ENCODE data around the gene TPH1. TPM values are rescaled to one million over a fixed set of nuclear protein-coding genes. Genes with fewer than 3 reads are reported as not detected.

TPH1 gene
- polyA plus RNA-seq, 1 donor from 2014 or later: 1.2 TPM

- TF ChIP-seq RAD21 (conservative IDR thresholded peaks at IDR 0.05) (no peak), EP300 (conservative IDR thresholded peaks at IDR 0.05; ENCODE audit: poor library complexity, severe bottlenecking) (no peak), MXI1 (conservative IDR thresholded peaks at IDR 0.05; ENCODE audit: poor library complexity, severe bottlenecking) (no peak), SMC3 (conservative IDR thresholded peaks at IDR 0.05; ENCODE audit: poor library complexity) (no peak), TAF1 (IDR thresholded peaks at IDR 0.05; ENCODE audit: low read depth) (no peak)
- Histone ChIP-seq H3K27ac (ENCODE audit: low read length) (no peak overlapping the region), H3K79me2 (replicated peaks; ENCODE audit: insufficient read depth, low read length) (no peaks in the 10 kb centered on the region), H3K4me2 (ENCODE audit: low read length) (no peak overlapping the region), H3K9me2 (ENCODE audit: insufficient read depth, low read length) (no peaks in the 10 kb centered on the region), H4K20me1 (ENCODE audit: insufficient read depth) (no peaks in the 10 kb centered on the region), H3K9me3 (ENCODE audit: low read length) (no peaks in the 10 kb centered on the region), H3F3A (ENCODE audit: insufficient read depth, low read length, poor library complexity, severe bottlenecking) (no peaks in the 10 kb centered on the region), H3K36me3 (ENCODE audit: insufficient read depth, low read length) (no peaks in the 10 kb centered on the region), H3K4me3 (ENCODE audit: low read length) (no peak overlapping the region), H2AFZ (ENCODE audit: low read depth, low read length) (no peak overlapping the region), H3K9ac (ENCODE audit: low read length) (no peak overlapping the region), H3K27me3 (ENCODE audit: insufficient read depth, low read depth, low read length) (no peaks in the 10 kb centered on the region)
Measured at GRCh38 chr11:18064450-18065054, 18.5 kb upstream of the TPH1 start.

DNA sequence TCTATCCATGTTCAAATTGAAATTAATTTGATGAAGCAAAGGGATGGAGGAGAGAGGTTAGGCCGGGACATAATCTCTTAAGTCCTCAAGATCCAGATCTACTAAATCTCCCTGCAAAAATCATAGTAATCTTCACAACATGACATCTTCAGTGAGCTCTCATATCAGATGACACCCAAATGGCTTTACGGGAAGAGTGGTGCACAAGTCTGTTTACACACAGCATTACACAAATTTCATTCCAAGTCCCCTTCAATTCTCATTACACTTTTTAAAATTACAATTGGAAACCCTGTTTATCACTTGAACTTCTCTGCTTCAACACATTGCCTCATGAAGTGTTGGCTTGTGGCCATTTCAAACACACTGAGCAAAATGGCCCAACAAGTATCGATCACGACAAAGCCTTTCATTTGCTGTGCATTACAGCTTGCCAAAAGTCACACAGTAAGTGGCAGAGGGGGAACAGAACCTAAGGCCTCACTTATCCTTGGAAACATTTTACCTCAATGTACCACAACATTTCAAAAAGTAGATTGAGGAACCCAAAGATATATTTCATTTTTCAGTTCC is 17.9 kb upstream of the TPH1 start:
- no peaks in the 10 kb centered on the region for H4K20me1 ChIP-seq (ENCODE audit: insufficient read depth)
- no peaks in the 10 kb centered on the region for H3K36me3 ChIP-seq (ENCODE audit: insufficient read depth, low read length)
- no peak overlapping the region for H3K9ac ChIP-seq (ENCODE audit: low read length)
- no peak overlapping the region for H3K4me2 ChIP-seq (ENCODE audit: low read length)
- no peaks in the 10 kb centered on the region for H3K9me3 ChIP-seq (ENCODE audit: low read length)
- H3K27me3 ChIP-seq (ENCODE audit: insufficient read depth, low read depth, low read length): no peaks in the 10 kb centered on the region
- H3K79me2 ChIP-seq (replicated peaks; ENCODE audit: insufficient read depth, low read length): no peaks in the 10 kb centered on the region
- no peak for TF ChIP-seq TAF1 (IDR thresholded peaks at IDR 0.05; ENCODE audit: low read depth)
- no peak overlapping the region for H3K4me3 ChIP-seq (ENCODE audit: low read length)
- H2AFZ ChIP-seq (ENCODE audit: low read depth, low read length): no peak overlapping the region
- H3K9me2 ChIP-seq (ENCODE audit: insufficient read depth, low read length): no peaks in the 10 kb centered on the region
- H3F3A ChIP-seq (ENCODE audit: insufficient read depth, low read length, poor library complexity, severe bottlenecking): no peaks in the 10 kb centered on the region
- no peak overlapping the region for H3K27ac ChIP-seq (ENCODE audit: low read length)

GRCh38 chr11:18063125-18063524 is 17.1 kb upstream of the TPH1 start:
- no peaks in the 10 kb centered on the region for H3K27me3 ChIP-seq (ENCODE audit: insufficient read depth, low read depth, low read length)

More at GRCh38 chr11:18063125-18063524, 17.1 kb upstream of the TPH1 start:
- Histone ChIP-seq H3F3A (ENCODE audit: insufficient read depth, low read length, poor library complexity, severe bottlenecking) (no peaks in the 10 kb centered on the region), H3K4me3 (ENCODE audit: low read length) (no peak overlapping the region), H3K9me2 (ENCODE audit: insufficient read depth, low read length) (no peaks in the 10 kb centered on the region), H4K20me1 (ENCODE audit: insufficient read depth) (no peaks in the 10 kb centered on the region), H3K9ac (ENCODE audit: low read length) (no peak overlapping the region), H3K36me3 (ENCODE audit: insufficient read depth, low read length) (no peaks in the 10 kb centered on the region), H3K79me2 (replicated peaks; ENCODE audit: insufficient read depth, low read length) (no peaks in the 10 kb centered on the region), H3K4me2 (ENCODE audit: low read length) (no peak overlapping the region), H3K27ac (ENCODE audit: low read length) (no peak overlapping the region), H3K9me3 (ENCODE audit: low read length) (no peaks in the 10 kb centered on the region), H2AFZ (ENCODE audit: low read depth, low read length) (no peak overlapping the region)
- TF ChIP-seq EZH2 (IDR thresholded peaks at IDR 0.05; ENCODE audit: borderline replicate concordance, insufficient read depth, low read length, poor library complexity, severe bottlenecking) (no peak), RAD21 (conservative IDR thresholded peaks at IDR 0.05) (no peak), SMC3 (conservative IDR thresholded peaks at IDR 0.05; ENCODE audit: poor library complexity) (no peak), TAF1 (IDR thresholded peaks at IDR 0.05; ENCODE audit: low read depth) (no peak), CTCF (IDR thresholded peaks at IDR 0.05; ENCODE audit: poor library complexity, severe bottlenecking) (no peak), POLR2AphosphoS5 (IDR thresholded peaks at IDR 0.05) (no peak), EP300 (conservative IDR thresholded peaks at IDR 0.05; ENCODE audit: poor library complexity, severe bottlenecking) (no peak), MXI1 (conservative IDR thresholded peaks at IDR 0.05; ENCODE audit: poor library complexity, severe bottlenecking) (no peak)
- TF ChIP-seq, protein P1, sequence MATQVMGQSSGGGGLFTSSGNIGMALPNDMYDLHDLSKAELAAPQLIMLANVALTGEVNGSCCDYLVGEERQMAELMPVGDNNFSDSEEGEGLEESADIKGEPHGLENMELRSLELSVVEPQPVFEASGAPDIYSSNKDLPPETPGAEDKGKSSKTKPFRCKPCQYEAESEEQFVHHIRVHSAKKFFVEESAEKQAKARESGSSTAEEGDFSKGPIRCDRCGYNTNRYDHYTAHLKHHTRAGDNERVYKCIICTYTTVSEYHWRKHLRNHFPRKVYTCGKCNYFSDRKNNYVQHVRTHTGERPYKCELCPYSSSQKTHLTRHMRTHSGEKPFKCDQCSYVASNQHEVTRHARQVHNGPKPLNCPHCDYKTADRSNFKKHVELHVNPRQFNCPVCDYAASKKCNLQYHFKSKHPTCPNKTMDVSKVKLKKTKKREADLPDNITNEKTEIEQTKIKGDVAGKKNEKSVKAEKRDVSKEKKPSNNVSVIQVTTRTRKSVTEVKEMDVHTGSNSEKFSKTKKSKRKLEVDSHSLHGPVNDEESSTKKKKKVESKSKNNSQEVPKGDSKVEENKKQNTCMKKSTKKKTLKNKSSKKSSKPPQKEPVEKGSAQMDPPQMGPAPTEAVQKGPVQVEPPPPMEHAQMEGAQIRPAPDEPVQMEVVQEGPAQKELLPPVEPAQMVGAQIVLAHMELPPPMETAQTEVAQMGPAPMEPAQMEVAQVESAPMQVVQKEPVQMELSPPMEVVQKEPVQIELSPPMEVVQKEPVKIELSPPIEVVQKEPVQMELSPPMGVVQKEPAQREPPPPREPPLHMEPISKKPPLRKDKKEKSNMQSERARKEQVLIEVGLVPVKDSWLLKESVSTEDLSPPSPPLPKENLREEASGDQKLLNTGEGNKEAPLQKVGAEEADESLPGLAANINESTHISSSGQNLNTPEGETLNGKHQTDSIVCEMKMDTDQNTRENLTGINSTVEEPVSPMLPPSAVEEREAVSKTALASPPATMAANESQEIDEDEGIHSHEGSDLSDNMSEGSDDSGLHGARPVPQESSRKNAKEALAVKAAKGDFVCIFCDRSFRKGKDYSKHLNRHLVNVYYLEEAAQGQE (IDR thresholded peaks at IDR 0.05; ENCODE audit: borderline replicate concordance): no peak

Measured in neural cell (in vitro differentiated cells).